Hematopoietic multipotent progenitor cell treated with erythropoietin and hydrocortisone succinate and interleukin-3 and kit ligand, for 4 days (in vitro differentiated cells): Measurements from ENCODE around the gene RYK.
"Not testable (repeated sequence)": the region's sequence is repeated elsewhere in the genome, so short reads cannot be mapped to it uniquely, and the experiment has no call there.

ENCODE experiments used
- DNase-seq: peaks from one replicate; pipeline ENCODE4 v3.0.0-alpha.2; 2015

Gene RYK

GRCh38 chr3:134214239-134214638 is 36.4 kb downstream of the RYK start:
- no peak for DNase-seq

GRCh38 chr3:134212967-134213665 is 37.5 kb downstream of the RYK start:
- DNase-seq = peak; percentile 88

- DNase-seq = peak; percentile 88
Observed at GRCh38 chr3:134211797-134212196, 38.9 kb downstream of the RYK start.

GRCh38 chr3:134205451-134205850 is 45.2 kb downstream of the RYK start:
- DNase-seq = no peak

GRCh38 chr3:134201201-134202130 is 49.2 kb downstream of the RYK start:
- DNase-seq = no peak

- DNase-seq = not testable (repeated sequence)
Observed at GRCh38 chr3:134199880-134200279, 50.8 kb downstream of the RYK start.

- DNase-seq = no peak
Observed at GRCh38 chr3:134199240-134199639, 51.4 kb downstream of the RYK start.

- DNase-seq = no peak
Observed at GRCh38 chr3:134198414-134198813, 52.2 kb downstream of the RYK start.

GRCh38 chr3:134197681-134198261 is 52.9 kb downstream of the RYK start:
- peak; percentile 87 for DNase-seq

- no peak for DNase-seq
Observed at GRCh38 chr3:134194247-134194646, 56.4 kb downstream of the RYK start.

- no peak for DNase-seq
Observed at GRCh38 chr3:134190250-134190649, 60.4 kb downstream of the RYK start.

- no peak for DNase-seq
Observed at GRCh38 chr3:134189849-134190248, 60.8 kb downstream of the RYK start.

GRCh38 chr3:134186391-134186790 is 64.3 kb downstream of the RYK start:
- DNase-seq = peak; percentile 72

GRCh38 chr3:134180761-134181160 is 69.9 kb downstream of the RYK start:
- no peak for DNase-seq

GRCh38 chr3:134179508-134179907 is 71.2 kb downstream of the RYK start:
- no peak for DNase-seq

GRCh38 chr3:134163096-134163495 is 87.6 kb downstream of the RYK start:
- DNase-seq = no peak

- DNase-seq = no peak
Observed at GRCh38 chr3:134161898-134162615, 88.6 kb downstream of the RYK start.

- no peak for DNase-seq
Observed at GRCh38 chr3:134155446-134155845, 95.2 kb downstream of the RYK start.

- no peak for DNase-seq
Observed at GRCh38 chr3:134153761-134154160, 96.9 kb downstream of the RYK start.

- DNase-seq = no peak
Observed at GRCh38 chr3:134150476-134150875, 100.2 kb downstream of the RYK start.

- no peak for DNase-seq
Observed at GRCh38 chr3:134149286-134149685, 101.4 kb downstream of the RYK start.

- DNase-seq = no peak
Observed at GRCh38 chr3:134148534-134148933, 102.1 kb downstream of the RYK start.

- DNase-seq = peak; percentile 13
Observed at GRCh38 chr3:134147411-134147810, 103.2 kb downstream of the RYK start.
